ENCODE data around the gene ZNF532.

DNA sequence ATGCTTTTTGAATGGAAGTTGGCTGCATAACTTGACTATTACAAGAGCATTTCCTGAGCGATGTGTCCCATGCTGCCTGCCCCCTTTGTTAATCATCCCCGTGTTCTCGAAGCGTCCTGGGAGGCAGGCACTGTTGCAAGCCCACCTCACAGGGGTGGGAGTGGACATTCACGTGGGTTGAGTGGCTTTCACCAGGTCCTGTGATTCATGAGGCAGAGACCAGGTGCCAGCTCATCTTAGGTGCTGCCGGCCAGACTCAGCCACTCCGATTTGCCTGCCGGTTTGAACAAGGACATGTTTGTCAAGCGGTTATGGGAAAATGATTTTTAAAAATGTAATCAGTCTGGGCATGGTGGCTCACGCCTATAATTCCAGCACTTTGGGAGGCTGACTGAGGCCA lies 112.5 kb downstream of the ZNF532 start:
- TF ChIP-seq, protein P1, sequence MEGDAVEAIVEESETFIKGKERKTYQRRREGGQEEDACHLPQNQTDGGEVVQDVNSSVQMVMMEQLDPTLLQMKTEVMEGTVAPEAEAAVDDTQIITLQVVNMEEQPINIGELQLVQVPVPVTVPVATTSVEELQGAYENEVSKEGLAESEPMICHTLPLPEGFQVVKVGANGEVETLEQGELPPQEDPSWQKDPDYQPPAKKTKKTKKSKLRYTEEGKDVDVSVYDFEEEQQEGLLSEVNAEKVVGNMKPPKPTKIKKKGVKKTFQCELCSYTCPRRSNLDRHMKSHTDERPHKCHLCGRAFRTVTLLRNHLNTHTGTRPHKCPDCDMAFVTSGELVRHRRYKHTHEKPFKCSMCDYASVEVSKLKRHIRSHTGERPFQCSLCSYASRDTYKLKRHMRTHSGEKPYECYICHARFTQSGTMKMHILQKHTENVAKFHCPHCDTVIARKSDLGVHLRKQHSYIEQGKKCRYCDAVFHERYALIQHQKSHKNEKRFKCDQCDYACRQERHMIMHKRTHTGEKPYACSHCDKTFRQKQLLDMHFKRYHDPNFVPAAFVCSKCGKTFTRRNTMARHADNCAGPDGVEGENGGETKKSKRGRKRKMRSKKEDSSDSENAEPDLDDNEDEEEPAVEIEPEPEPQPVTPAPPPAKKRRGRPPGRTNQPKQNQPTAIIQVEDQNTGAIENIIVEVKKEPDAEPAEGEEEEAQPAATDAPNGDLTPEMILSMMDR (IDR thresholded peaks at IDR 0.05) = no peak
- no peak for TF ChIP-seq ZFX (IDR thresholded peaks at IDR 0.05; ENCODE audit: borderline replicate concordance)
